ENCODE results near the gene GFRA3. TPM values are rescaled to one million over a fixed set of nuclear protein-coding genes. Genes with fewer than 3 reads are reported as not detected.

Gene GFRA3
- total RNA-seq, 1 donor from 2014 or later = 4.3 TPM

Other genes starting within 250 kb of the GFRA3 start
- 31.9 TPM for gene FAM13B, start 241.5 kb downstream of the GFRA3 start, total RNA-seq
- not detected for gene WNT8A, start 190.6 kb downstream of the GFRA3 start, total RNA-seq
- 1.3 TPM for gene NME5, start 135.2 kb downstream of the GFRA3 start, total RNA-seq
- gene BRD8, start 96.0 kb downstream of the GFRA3 start, total RNA-seq = 34.7 TPM
- gene KIF20A, start 95.5 kb downstream of the GFRA3 start, total RNA-seq = 16.3 TPM
- 37.0 TPM for gene CDC23, start 61.3 kb downstream of the GFRA3 start, total RNA-seq
- gene CDC25C, start 57.2 kb upstream of the GFRA3 start, total RNA-seq = 3.5 TPM
- 21.3 TPM for gene FAM53C, start 63.6 kb upstream of the GFRA3 start, total RNA-seq
- 60.4 TPM for gene KDM3B, start 78.1 kb upstream of the GFRA3 start, total RNA-seq
- gene REEP2, start 164.4 kb upstream of the GFRA3 start, total RNA-seq = 1.7 TPM
- gene EGR1, start 190.9 kb upstream of the GFRA3 start, total RNA-seq = 47.6 TPM

Data from skin of body (tissue), 1 donor.